Adipocyte (in vitro differentiated cells): ENCODE measurements around the gene STRIT1.

Experiments used
- DNase-seq: peaks from one replicate; pipeline ENCODE4 v3.0.0-alpha.2; 2015; ENCODE audit warnings: low read depth
- H3K27me3 ChIP-seq: replicated peaks from 2 replicates; pipeline ENCODE4 v1.7.0; 2013; ENCODE audit warnings: mild to moderate bottlenecking, low read length, moderate library complexity; ENCODE audit not compliant: control insufficient read depth, insufficient read depth
- H3K36me3 ChIP-seq: 2 replicates; pipeline ENCODE4 v1.7.0; 2013; ENCODE audit warnings: low read length, mild to moderate bottlenecking, moderate library complexity; ENCODE audit not compliant: control insufficient read depth, insufficient read depth, severe bottlenecking
- H3K4me1 ChIP-seq: 2 replicates; pipeline ENCODE4 v1.7.0; 2013; ENCODE audit warnings: mild to moderate bottlenecking, low read length, moderate library complexity; ENCODE audit not compliant: control insufficient read depth, insufficient read depth
- H3K4me3 ChIP-seq: 2 replicates; pipeline ENCODE4 v1.7.0; 2013; ENCODE audit warnings: mild to moderate bottlenecking, low read length, moderate library complexity
- H3K9ac ChIP-seq: 2 replicates; pipeline ENCODE4 v1.7.0; 2013; ENCODE audit warnings: mild to moderate bottlenecking, low read length, moderate library complexity
- H3K9me3 ChIP-seq: 2 replicates; pipeline ENCODE4 v1.7.0; 2013; ENCODE audit warnings: mild to moderate bottlenecking, low read length, moderate library complexity; ENCODE audit not compliant: control insufficient read depth

The STRIT1 gene

GRCh38 chr3:155327430-155327829 lies 33.9 kb upstream of the STRIT1 start:
- H3K4me1 ChIP-seq = peaks cover 3% of the 10 kb centered on the region
- no peak overlapping the region for H3K4me3 ChIP-seq
- no peaks in the 10 kb centered on the region for H3K36me3 ChIP-seq
- no peak overlapping the region for H3K9ac ChIP-seq
- DNase-seq = no peak
- no peaks in the 10 kb centered on the region for H3K27me3 ChIP-seq
- H3K9me3 ChIP-seq = no peaks in the 10 kb centered on the region

GRCh38 chr3:155326901-155327300 lies 33.4 kb upstream of the STRIT1 start:
- DNase-seq = no peak
- Histone ChIP-seq H3K27me3 (no peaks in the 10 kb centered on the region), H3K9me3 (no peaks in the 10 kb centered on the region), H3K4me1 (peaks cover 8% of the 10 kb centered on the region), H3K4me3 (no peak overlapping the region), H3K9ac (no peak overlapping the region), H3K36me3 (no peaks in the 10 kb centered on the region)

GRCh38 chr3:155326244-155326643 lies 32.8 kb upstream of the STRIT1 start:
- Histone ChIP-seq H3K4me3 (no peak overlapping the region), H3K9ac (no peak overlapping the region), H3K36me3 (no peaks in the 10 kb centered on the region), H3K4me1 (peaks cover 15% of the 10 kb centered on the region), H3K9me3 (no peaks in the 10 kb centered on the region), H3K27me3 (no peaks in the 10 kb centered on the region)
- no peak for DNase-seq

GRCh38 chr3:155325263-155325835 lies 31.9 kb upstream of the STRIT1 start:
- Histone ChIP-seq H3K9me3 (no peaks in the 10 kb centered on the region), H3K36me3 (no peaks in the 10 kb centered on the region), H3K27me3 (no peaks in the 10 kb centered on the region), H3K4me3 (no peak overlapping the region), H3K9ac (no peak overlapping the region), H3K4me1 (peaks cover 17% of the 10 kb centered on the region)
- no peak for DNase-seq

- DNase-seq = peak; percentile 92
- peak overlapping the region; percentile 51 for H3K9ac ChIP-seq
- no peaks in the 10 kb centered on the region for H3K9me3 ChIP-seq
- no peaks in the 10 kb centered on the region for H3K27me3 ChIP-seq
- no peaks in the 10 kb centered on the region for H3K36me3 ChIP-seq
- H3K4me3 ChIP-seq = no peak overlapping the region
- H3K4me1 ChIP-seq = peaks cover 17% of the 10 kb centered on the region
These were observed 29.7 kb upstream of the STRIT1 start for GRCh38 chr3:155323063-155323666.

GRCh38 chr3:155321418-155321817 lies 27.9 kb upstream of the STRIT1 start:
- peaks cover 19% of the 10 kb centered on the region for H3K4me1 ChIP-seq

GRCh38 chr3:155320934-155321333 lies 27.5 kb upstream of the STRIT1 start:
- Histone ChIP-seq H3K27me3 (no peaks in the 10 kb centered on the region), H3K9me3 (no peaks in the 10 kb centered on the region), H3K4me3 (no peak overlapping the region), H3K36me3 (no peaks in the 10 kb centered on the region), H3K9ac (no peak overlapping the region), H3K4me1 (peaks cover 19% of the 10 kb centered on the region)
- no peak for DNase-seq

More at GRCh38 chr3:155321418-155321817, 27.9 kb upstream of the STRIT1 start:
- H3K36me3 ChIP-seq = no peaks in the 10 kb centered on the region
- no peaks in the 10 kb centered on the region for H3K27me3 ChIP-seq
- H3K9me3 ChIP-seq = no peaks in the 10 kb centered on the region
- H3K9ac ChIP-seq = no peak overlapping the region
- peak; percentile 71 for DNase-seq
- no peak overlapping the region for H3K4me3 ChIP-seq

GRCh38 chr3:155318740-155319139 lies 25.3 kb upstream of the STRIT1 start:
- DNase-seq = no peak

GRCh38 chr3:155317211-155317610 lies 23.7 kb upstream of the STRIT1 start:
- Histone ChIP-seq H3K9me3 (no peaks in the 10 kb centered on the region), H3K4me1 (peaks cover 35% of the 10 kb centered on the region), H3K9ac (no peak overlapping the region), H3K4me3 (no peak overlapping the region), H3K36me3 (no peaks in the 10 kb centered on the region), H3K27me3 (no peaks in the 10 kb centered on the region)
- peak; percentile 15 for DNase-seq

More at GRCh38 chr3:155318740-155319139, 25.3 kb upstream of the STRIT1 start:
- H3K36me3 ChIP-seq = no peaks in the 10 kb centered on the region
- no peaks in the 10 kb centered on the region for H3K9me3 ChIP-seq
- no peak overlapping the region for H3K4me3 ChIP-seq
- peaks cover 22% of the 10 kb centered on the region for H3K4me1 ChIP-seq
- H3K27me3 ChIP-seq = no peaks in the 10 kb centered on the region
- H3K9ac ChIP-seq = no peak overlapping the region

- no peaks in the 10 kb centered on the region for H3K36me3 ChIP-seq
- H3K27me3 ChIP-seq = no peaks in the 10 kb centered on the region
- peaks cover 32% of the 10 kb centered on the region for H3K4me1 ChIP-seq
- no peak overlapping the region for H3K4me3 ChIP-seq
- no peaks in the 10 kb centered on the region for H3K9me3 ChIP-seq
- DNase-seq = no peak
- H3K9ac ChIP-seq = no peak overlapping the region
These were observed 22.9 kb upstream of the STRIT1 start for GRCh38 chr3:155316426-155316825.

- Histone ChIP-seq H3K4me3 (no peak overlapping the region), H3K9ac (peak overlapping the region; percentile 19), H3K36me3 (no peaks in the 10 kb centered on the region), H3K27me3 (no peaks in the 10 kb centered on the region), H3K4me1 (peaks cover 27% of the 10 kb centered on the region), H3K9me3 (no peaks in the 10 kb centered on the region)
- DNase-seq = no peak
These were observed 20.4 kb upstream of the STRIT1 start for GRCh38 chr3:155313916-155314315.

GRCh38 chr3:155313300-155313699 lies 19.8 kb upstream of the STRIT1 start:
- Histone ChIP-seq H3K4me1 (peaks cover 27% of the 10 kb centered on the region), H3K9me3 (no peaks in the 10 kb centered on the region), H3K27me3 (no peaks in the 10 kb centered on the region), H3K4me3 (no peak overlapping the region), H3K9ac (peak overlapping the region; percentile 55), H3K36me3 (no peaks in the 10 kb centered on the region)
- DNase-seq = no peak
